D341Med (cell line): ENCODE data around the gene ZNF627.
A peak's percentile ranks its signal among the peaks of the same experiment; 100 is the strongest.
"Not testable (repeated sequence)": the region's sequence is repeated elsewhere in the genome, so short reads cannot be mapped to it uniquely, and the experiment has no call there.

ENCODE experiments used
- DNase-seq: peaks from one replicate; pipeline ENCODE4 v3.0.0; 2012; ENCODE audit warnings: low spot score

Gene ZNF627

DNA sequence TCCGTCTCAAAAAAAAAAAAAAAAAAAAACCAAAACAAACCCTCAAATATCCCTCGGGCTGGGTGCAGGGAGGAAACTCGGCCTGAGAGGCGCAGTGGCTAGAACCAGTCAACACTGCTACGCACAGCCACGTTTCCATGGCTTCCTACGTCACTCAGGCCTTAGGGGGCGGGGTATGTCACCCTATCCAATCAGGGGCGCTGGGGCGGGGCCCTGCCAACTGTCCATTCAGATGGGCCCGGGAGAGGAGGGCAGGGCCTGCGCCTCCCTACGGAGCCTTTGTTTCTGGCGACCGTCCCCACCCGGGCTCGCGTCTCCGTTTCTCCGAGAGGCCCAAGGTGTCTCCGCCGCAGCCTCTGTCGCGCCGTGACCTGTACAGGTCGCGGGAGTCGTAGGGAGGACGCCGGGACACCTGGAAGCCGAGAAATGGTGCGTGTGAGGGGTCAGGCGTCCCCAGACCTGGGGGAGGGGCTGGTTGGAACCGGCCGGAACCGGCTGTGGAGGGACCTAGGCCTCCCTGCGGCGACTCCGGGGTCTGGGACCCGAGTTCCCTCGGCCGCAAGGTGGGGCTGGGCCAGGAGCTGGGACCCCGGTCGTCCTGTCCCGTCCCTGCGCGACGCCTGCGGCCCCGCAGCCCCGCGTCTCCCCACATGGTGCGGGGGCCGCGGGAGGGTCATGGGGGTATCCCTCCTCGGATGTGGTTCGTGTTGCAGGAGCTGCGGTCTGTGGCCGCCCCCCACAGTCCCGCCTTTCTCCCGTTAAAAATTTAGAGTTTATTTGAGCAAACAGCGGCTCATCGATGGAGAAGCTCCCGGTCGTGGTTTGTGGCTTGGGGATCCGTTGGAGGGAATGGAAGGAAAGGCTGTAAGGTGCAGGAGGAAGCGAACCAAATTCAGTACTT lies at the start of gene ZNF627:
TSS of gene ZNF627 (plus strand) at position 282 of the 901 bp plus-strand sequence. CDS start at position 427, 145 bp downstream.
- peak; percentile 97 for DNase-seq

DNA sequence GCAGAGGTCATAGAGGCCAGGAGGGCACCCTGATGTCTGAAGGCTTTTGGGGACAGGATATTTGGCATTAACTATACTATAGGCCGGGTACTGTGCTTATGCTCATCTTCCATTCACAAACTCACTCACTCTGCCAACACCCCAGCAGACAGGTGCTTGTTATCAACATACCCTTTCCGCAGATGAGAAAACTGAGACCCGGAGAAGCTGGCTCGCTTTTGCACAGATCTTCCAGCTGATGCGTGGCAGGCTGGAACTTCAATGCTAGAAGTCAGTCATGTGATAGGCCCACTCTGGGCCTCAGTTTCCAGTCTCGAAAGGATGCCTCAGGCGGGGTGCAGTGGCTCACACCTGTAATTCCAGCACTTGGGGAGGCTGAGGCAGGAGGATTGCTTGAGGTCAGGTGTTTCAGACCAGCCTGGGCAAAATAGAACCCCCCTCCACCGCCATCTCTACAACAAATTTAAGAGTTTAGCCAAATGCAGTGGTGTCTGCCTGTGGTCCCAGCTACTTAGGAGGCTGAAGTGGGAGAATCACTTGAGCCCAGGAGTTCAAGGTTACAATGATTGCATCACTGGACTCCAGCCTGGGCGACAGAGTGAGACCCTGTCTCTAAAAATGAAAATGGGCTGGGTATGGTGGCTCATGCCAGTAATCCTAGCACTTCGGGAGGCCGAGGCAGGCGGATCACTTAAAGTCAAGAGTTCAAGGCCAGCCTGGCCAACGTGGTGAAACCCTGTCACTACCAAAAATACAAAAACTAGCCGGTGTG lies 49.2 kb upstream of the ZNF627 start:
- no peak for DNase-seq

DNA sequence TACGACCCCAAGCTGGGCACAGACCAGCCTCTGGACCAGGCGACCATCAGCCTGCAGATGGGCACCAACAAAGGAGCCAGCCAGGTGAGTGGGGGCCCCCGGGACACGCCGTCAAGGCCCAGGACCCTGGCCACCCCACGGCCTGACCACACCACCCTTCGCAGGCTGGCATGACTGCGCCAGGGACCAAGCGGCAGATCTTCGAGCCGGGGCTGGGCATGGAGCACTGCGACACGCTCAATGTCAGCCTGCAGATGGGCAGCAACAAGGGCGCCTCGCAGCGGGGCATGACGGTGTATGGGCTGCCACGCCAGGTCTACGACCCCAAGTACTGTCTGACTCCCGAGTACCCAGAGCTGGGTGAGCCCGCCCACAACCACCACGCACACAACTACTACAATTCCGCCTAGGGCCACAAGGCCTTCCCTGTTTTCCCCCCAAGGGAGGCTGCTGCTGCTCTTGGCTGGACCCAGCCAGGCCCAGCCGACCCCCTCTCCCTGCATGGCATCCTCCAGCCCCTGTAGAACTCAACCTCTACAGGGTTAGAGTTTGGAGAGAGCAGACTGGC lies 47.8 kb upstream of the ZNF627 start:
- DNase-seq: peak; percentile 25

DNA sequence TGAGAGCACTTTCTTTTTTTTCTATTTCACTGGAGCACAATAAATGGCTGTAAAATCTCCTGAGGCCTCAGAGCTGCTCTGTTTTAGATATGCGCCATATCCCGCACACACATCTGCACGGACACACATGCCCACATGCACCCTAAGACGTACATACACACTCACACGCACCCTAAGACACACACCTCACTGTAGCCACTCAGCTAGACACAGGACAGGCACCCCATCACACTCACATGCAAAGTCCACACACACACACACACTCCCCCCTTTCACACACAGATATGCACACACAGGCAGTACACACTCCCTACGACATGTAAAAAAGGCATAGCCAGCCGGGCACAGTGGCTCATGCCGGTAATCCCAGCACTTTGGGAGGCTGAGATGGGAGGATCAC lies 47.0 kb upstream of the ZNF627 start:
- no peak for DNase-seq

DNA sequence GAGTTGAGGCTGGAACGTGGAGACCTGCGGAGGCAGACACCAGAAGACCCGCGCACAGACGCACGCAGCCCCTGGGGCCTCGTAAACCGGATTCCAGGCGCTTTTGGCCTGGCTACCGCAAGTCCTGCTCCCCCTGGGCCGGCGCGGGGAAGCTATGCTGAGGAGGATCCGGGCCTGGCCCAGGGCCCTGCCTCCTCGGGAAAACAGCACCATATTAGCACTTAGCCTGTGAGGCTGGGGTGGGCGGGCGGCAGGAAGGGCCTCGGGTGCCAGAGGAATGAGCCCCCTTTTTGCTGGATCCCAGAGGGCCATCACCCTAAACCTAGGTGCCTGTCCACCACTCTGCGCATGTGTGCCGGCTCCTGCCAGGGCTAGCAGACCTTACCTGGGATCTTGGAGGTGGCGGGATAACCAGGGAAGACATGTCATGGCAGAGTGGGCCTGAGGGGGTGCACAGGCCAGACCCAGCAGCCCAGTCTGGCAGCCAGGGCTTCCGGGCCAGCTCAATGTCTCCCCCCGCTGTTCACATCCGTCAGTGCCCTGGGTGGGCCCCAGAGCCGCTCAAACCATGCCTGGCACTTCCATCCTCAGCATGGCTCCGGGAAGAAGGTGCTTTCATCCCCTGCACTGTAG lies 45.6 kb upstream of the ZNF627 start:
- peak; percentile 78 for DNase-seq

DNA sequence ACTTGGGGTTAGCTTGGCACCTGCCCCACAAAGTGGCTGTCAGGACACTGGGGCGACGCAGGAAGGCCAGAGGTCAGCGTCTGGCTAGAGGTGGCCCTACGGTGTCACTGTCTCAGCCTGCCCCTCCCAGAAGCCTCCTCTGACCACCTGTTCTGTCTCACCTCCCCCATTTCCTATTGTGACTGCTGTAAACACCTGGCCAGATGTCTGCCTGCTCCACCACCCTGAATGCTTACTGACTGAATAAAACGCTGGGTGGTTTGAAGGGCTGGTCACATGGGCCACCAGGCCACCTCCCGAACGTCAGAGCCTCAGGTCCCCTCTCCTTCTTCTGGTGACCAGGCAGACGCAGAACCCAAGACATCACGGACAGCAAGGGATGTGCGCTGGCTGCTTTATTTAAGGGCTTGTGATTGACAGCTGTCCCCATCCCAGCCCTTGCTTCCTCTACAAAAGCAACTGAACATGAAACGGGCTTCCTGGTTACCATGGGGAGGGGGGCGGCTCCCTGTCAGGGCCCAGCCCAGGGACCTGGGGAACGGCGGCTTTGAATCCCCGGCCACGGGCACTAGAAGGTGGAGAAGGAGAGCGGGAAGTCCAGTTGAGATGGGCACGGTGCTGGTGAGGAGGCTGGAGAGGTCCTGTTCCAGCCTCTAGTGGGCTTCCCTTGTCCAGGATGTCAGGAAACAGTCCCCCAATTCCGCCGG lies 44.5 kb upstream of the ZNF627 start:
- no peak for DNase-seq

DNA sequence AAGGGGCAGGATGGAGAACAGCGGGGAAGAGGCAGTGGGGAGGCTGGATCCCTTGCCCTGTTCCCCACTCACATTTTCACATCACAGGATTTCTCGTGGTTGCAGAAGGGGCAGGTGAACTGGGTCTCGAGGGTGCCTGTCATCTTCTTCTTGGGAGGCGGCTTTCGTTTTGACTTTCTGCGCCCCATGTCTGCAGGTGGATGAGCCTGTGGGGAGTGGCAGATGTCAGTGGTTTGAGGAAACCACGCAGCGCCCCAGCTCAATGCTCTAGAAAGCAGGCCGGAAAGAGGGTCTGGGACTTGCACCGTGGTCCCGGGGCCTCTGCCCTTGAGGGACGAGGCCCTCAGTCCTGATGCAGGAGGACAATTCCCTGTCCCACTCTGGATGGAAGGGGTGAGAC lies 43.1 kb upstream of the ZNF627 start:
- DNase-seq: no peak

DNA sequence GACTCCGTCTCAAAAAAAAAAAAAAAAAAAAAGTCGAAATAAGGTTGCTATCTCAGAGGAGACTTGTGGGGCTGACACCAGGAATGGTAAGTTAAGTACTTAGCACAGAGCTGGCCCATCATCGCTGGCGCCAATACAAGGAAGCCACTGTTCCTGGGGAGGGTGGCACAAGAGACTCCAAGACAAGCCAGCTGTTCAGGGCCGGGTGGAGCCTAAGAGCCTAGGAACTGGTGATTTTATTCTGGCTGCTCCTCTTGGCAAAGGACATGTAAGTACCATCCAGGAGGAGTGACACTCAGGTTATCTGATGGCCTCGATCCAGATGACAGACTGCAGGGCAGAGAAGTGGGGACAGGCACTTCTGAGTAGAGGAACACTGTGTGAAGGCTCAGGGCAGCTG lies 42.0 kb upstream of the ZNF627 start:
- DNase-seq: no peak

DNA sequence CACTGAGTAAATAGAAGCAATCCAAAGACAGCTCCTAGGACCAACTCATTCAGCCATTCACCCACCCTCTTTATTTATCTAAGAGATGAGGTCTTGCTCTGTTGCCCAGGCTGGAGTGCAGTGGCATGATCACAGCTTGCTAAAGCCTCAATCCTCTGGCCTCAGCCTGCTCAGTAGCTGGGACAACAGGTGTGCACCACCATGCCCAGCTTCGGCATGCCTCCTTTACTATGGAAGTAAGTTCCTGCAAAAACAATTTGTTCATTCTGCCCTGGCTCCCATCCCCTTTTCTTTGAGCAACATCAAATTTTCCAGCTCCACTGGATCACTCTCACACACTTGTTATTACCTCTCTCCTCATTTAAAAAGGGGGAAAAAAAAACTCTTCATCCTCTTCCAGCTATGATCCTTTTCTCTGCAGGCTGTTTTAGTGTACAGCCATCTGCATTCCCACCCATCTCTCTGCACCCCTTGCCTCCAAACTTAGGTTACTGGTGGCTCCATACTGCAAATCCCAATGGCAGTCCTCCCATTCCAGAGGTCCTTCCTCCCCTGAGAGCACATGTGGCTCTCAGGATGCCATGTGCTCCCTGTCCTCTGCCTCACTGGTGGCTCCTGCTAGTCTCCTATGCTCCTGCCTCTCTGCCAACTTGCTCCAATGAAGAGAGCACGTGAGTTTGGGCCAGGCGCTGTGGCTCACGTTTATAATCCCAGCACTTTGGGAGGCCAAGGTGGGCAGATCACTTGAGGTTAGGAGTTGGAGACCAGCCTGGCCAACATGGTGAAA lies 40.5 kb upstream of the ZNF627 start:
- no peak for DNase-seq

DNA sequence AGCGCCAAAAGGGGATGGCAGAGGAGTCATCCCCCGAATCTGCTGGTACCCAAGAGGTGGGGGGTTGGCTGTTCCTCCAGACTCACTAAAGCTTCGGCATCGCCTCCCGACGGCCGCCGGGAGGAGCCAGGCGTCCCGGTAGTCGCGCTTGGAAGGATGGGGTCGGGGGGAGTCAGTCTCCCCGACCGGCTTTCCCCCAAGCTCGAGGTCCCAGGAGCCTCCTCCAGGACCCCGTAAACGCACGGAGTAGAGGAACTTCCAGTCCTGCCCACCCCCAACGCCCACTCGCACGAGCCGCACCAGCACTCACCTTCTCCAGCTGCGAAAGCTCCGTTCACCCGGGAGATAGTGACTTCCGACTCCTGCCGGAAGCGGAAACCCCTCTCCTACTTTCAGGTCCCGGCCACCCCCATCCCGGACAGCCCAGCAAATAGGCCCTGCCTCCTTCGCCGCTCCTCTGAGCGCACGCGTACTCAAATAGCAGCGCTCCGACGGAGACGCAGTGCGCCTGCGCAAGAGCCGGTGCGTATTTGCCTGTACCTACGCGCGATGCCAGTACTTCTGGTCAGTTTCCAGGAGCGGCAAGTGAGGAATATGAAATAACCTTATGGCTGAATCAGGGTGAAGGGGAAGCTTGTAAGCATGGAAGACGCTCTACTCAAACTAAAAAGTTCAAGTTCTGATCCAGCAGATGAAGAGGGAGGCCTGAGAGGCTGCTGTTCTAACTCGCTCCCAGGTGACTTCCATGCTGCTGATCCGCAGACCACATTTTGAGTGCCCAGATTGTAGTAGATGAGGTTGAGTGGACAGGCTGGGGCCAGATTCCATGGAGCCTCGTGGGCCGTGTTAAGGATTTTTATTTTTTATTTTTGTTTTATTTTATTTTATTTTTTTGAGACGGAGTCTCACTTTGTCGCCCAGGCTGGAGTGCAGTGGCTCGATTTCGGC lies 38.1 kb upstream of the ZNF627 start, which contains the start of gene ELOF1:
TSS of gene ELOF1 (minus strand) at position 350 of the 948 bp plus-strand sequence. CDS start 4,883 bp downstream, outside the sequence.
- DNase-seq: peak; percentile 99

DNA sequence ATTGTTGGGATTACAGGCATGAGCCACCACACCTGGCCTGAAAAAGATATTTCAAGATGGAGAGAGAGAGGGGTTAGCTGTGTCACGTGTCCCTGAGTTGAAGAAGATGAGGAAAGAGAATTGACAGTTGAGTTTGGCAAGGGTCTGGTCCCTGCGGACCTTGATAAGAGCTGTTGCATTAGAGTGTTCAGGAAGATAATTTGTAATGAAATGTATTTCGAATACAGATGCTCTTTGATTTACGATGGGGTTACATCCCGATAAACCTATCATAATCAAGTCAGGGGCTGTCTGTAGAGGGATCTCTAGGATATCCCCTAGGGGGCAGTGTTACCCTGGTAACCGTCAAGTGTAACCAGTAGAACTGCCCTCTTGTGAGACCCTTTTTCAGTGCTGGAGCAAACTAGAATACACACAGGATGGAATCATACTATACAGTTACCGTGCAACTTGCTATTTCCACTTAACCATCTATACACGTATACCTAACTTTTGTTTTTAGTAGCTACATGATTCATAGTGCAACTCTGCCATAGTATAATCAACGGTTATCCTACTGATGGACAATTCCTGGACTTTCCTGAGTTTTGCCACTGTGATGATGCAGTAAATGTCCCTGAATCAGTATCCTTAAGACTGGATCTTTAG lies 36.8 kb upstream of the ZNF627 start:
- peak; percentile 70 for DNase-seq

DNA sequence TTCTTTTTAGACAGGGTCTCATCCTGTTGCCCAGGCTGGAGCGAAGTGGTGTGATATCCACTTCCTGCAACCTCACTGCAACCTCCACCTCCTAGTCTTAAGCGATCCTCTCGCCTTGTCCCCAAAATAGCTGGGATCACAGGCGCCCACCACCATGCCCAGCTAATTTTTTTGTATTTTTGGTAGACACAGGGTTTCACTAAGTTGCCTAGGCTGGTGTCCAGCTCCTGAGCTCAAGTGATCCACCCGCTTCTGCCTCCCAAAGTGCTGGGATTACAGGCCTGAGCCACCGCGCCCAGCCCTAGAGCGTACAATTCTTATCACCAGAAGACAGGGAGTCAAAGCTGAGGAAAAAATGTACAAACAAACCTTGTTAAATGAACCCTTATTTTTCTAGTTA lies 33.8 kb upstream of the ZNF627 start:
- DNase-seq: no peak

DNA sequence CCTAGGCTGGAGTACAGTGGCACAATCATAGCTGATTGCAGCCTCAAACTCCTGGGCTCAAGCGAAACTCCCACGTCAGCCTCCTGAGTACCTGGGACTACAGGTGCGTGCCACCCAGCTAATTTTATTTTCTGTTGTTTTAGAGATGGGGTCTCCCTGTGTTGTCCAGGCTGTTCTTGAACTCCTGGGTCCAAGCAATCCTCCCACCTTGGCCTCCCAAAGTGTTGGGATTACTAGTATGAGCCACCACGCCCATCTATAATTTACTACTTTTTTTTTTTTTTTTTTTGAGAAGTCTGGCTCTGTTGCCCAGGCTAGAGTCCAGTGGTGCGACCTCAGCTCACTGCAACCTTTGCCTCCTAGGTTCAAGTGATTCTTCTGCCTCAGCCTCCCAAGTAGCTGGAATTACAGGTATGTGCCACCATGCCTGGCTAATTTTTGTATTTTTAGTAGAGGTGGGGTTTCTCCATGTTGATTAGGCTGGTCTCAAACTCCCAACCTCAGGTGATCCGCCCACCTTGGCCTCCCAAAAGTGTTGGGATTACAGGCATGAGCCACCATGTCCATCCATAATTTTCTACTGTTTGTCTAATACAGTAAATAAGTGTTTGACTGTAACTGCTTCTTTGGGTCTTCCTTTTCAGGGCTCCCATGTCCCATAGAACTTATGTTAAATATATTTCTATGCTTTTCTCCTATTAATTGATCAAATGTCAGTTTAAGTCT lies 33.0 kb upstream of the ZNF627 start:
- not testable (repeated sequence) for DNase-seq

DNA sequence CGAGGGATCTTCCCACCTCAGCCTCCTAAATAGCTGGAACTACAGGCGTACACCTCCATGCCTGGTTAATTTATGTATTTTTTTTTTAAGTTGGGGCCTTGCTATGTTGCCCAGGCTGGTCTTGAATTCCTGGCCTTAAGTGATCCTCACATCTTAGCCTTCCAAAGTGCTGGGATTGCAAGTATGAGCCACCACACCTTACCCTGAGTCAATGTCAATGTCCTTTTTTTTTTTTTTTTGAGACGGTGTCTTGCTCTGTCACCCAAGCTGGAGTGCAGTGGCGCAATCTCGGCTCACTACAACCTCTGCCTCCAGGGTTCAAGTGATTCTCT lies 31.7 kb upstream of the ZNF627 start:
- not testable (repeated sequence) for DNase-seq

DNA sequence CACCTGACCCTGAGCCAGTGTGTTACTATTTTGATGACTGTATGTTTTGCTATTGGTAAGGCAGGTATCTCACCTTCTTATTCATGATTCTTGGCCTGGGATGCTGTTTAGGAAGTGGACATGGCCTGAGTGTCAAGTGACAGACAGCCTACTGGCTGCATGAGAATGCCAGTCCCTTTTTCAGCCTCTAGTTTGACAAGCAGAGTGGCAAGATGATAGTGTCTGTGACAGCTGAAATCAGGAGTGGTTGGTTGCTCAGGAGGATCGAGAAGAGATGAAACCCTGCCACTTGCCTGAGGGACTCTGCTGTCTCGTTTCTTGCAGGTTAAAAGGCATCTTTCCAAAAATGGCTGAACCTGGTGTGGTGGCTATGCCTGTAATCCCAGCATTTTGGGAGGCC lies 31.1 kb upstream of the ZNF627 start:
- no peak for DNase-seq

DNA sequence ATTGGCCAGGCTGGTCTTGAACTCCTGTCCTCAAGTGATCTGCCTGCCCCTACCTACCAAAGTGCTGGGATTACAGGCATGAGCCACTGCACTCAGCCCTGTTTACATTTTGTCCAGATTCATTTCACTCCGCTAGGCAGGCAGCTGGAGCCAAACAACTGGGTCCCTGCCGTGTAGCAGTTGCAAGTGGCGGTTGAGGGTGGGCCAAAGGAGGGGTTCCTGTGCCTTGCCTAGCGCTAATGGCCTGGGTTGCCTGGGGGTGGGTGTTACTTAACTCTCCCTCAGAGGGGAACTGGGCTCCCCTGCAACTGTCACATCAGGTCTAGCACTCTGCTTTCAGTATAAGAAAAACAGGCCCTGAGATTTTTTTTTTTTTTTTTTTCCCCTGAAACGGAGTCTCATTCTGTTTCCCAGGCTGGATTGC lies 27.2 kb upstream of the ZNF627 start:
- no peak for DNase-seq

DNA sequence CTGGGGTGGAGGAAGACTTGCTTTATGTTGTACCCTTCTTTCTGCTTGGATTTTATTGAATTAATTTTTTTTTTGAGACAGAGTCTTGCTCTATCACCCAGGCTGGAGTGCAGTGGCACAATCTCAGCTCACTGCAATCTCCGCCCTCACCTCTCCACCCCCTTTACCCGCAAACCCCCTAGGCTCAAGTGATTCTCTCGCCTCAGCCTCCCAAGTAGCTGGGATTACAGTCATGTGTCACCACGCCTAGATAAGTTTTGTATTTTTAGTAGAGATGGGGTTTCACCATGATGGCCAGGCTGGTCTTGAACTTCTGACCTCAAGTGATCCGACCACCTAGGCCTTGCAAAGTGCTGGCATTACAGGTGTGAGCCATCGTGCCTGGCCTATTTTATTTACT lies 23.9 kb upstream of the ZNF627 start:
- DNase-seq: not testable (repeated sequence)

DNA sequence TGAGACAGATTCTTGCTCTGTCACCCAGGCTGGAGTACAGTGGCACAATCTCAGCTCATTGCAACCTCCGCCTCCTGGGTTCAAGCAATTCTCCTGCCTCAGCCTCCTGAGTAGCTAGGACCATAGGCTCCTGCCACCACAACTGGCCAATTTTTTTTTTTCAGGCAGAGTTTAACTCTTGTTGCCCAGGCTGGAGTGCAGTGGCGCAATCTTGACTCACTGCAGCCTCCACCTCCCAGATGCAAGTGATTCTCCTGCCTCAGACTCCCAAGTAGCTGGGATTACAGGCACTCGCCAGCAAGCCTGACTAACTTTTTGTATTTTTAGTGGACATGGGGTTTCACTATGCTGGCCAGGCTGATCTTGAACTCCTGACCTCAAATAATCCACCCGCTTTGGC lies 23.5 kb upstream of the ZNF627 start:
- not testable (repeated sequence) for DNase-seq
